AG04449 (cell line): Measurements from ENCODE around the gene OLA1.
A peak's percentile ranks its signal among the peaks of the same experiment; 100 is the strongest.

ENCODE experiments used
- CTCF ChIA-PET: fragments of 350-600 bp; formaldehyde crosslinking; extraction: SDS; loops from one replicate; lab custom pipeline; 2021; ENCODE audit warnings: antibody characterized with exemption; lab: Yijun Ruan, JAX
- POLR2A ChIA-PET: fragments of 400-600, 350-600 bp; formaldehyde crosslinking; extraction: SDS; loops from one replicate; lab custom pipeline; 2020; ENCODE audit warnings: antibody characterized with exemption, inconsistent platforms; lab: Yijun Ruan, JAX
- DNase-seq: peaks from one replicate; pipeline ENCODE4 v3.0.0-alpha.2; 2010; ENCODE audit warnings: low read depth, low spot score
- H3K4me3 ChIP-seq: 2 replicates; pipeline ENCODE4 v1.5.1; 2011; ENCODE audit warnings: low read depth, mild to moderate bottlenecking, control low read depth, low read length
- TF ChIP-seq, protein P1 (sequence below): IDR thresholded peaks from one replicate; pipeline ENCODE4 v1.5.1; 2011; ENCODE audit warnings: mild to moderate bottlenecking, moderate library complexity, low read length, control low read depth, inconsistent platforms; ENCODE audit not compliant: insufficient read depth; ENCODE audit errors: missing control alignments

Gene OLA1

DNA sequence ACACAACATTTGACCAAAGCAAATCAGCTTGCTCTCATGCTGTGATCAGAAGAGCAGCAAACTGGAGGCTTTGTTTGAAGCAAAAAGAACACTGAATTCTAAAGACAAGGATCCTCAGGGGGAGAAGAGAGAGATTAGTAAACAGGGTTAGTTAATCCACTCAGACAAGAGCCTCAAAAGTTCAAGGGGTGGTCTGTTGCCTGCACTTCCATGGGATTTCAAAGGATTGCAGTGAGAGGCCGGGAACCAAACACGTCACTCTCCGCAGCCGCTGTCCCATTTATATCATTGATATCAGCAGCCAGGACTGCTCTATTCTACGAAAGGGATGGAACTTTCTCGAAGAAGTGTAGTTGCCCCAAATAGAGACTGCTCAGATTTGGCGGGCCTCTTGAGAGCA, 185.4 kb downstream of the OLA1 start:
- TF ChIP-seq, protein P1, sequence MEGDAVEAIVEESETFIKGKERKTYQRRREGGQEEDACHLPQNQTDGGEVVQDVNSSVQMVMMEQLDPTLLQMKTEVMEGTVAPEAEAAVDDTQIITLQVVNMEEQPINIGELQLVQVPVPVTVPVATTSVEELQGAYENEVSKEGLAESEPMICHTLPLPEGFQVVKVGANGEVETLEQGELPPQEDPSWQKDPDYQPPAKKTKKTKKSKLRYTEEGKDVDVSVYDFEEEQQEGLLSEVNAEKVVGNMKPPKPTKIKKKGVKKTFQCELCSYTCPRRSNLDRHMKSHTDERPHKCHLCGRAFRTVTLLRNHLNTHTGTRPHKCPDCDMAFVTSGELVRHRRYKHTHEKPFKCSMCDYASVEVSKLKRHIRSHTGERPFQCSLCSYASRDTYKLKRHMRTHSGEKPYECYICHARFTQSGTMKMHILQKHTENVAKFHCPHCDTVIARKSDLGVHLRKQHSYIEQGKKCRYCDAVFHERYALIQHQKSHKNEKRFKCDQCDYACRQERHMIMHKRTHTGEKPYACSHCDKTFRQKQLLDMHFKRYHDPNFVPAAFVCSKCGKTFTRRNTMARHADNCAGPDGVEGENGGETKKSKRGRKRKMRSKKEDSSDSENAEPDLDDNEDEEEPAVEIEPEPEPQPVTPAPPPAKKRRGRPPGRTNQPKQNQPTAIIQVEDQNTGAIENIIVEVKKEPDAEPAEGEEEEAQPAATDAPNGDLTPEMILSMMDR, result no peak
- H3K4me3 ChIP-seq, result no peak overlapping the region
- ChIA-PET POLR2A (no interaction called here), CTCF (no interaction called here)
- DNase-seq, result no peak

DNA sequence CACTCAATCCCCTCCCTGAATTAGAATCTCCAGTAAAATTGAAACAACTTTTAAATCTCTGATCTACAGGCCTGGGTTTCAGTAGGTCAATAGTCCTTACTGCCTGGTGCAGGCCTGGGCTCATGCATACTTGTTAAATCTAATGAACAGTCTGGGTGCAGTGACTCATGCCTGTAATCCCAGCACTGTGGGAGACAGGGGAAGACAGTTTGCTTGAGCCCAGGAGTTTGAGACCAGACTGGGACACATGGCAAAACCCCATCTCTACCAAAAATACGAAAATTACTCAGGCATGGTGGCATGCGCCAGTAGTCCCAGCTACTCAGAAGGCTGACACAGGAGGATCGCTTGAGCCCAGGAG, 188.5 kb downstream of the OLA1 start:
- ChIA-PET POLR2A (no interaction called here), CTCF (interaction anchor here (1.7 kb wide), 1 partner anchor 18 kb away, joined by 4 read pairs; no protein-coding TSS in a partner anchor)
- peak; percentile 34 for DNase-seq
- no peak overlapping the region for H3K4me3 ChIP-seq
- TF ChIP-seq, protein P1, result no peak

DNA sequence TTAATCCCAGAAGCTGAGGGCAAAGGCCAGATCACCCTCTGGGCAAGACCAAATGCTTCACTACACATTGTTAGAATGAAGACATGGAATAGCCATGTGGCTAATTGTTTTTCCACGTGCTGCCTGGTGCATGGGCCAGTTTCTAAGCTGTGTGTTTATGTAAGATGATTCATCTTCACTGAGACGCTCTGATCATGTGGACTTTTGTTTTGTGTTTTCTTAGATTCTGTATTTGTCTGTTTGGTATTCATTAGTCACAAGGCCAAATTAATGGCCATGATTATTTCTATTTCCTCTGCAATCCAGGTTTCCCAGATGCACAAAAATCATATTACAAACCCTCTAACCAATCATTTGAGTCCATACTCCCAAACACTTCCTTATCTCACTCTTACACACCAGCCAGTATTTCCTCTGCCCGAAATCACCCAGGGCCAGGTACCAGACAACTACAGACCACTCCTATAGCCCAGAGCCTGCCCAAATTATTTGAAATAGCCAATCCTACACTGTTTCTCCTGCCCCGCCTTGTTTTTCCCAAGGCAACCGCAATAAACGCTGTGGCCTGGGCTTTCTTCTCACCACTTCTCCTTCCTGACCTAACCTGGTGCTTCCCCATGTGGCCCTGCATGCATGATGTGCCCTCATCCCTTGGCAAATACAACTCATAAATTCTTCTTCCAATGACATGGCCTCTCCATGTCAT, 189.0 kb downstream of the OLA1 start:
- POLR2A ChIA-PET, result no interaction called here
- no peak overlapping the region for H3K4me3 ChIP-seq
- DNase-seq, result peak; percentile 44
- CTCF ChIA-PET, result interaction anchor here (1.3 to 1.7 kb wide), 2 partner anchors 19 to 175 kb away, joined by 3 to 4 read pairs; no protein-coding TSS in a partner anchor
- TF ChIP-seq, protein P1, result no peak

GRCh38 chr2:174058456-174058855, 189.9 kb downstream of the OLA1 start:
- no peak for DNase-seq
- ChIA-PET POLR2A (no interaction called here), CTCF (interaction anchor here (1.3 kb wide), 2 partner anchors 18 to 174 kb away, joined by 3 read pairs; no protein-coding TSS in a partner anchor)
- TF ChIP-seq, protein P1, result no peak
- no peak overlapping the region for H3K4me3 ChIP-seq

- no peak overlapping the region for H3K4me3 ChIP-seq
- POLR2A ChIA-PET, result no interaction called here
- no peak for DNase-seq
- CTCF ChIA-PET, result interaction anchor here (1.3 kb wide), 1 partner anchor 18 kb away, joined by 3 read pairs; no protein-coding TSS in a partner anchor
- TF ChIP-seq, protein P1, result no peak
These were observed 190.3 kb downstream of the OLA1 start for GRCh38 chr2:174058026-174058425.

DNA sequence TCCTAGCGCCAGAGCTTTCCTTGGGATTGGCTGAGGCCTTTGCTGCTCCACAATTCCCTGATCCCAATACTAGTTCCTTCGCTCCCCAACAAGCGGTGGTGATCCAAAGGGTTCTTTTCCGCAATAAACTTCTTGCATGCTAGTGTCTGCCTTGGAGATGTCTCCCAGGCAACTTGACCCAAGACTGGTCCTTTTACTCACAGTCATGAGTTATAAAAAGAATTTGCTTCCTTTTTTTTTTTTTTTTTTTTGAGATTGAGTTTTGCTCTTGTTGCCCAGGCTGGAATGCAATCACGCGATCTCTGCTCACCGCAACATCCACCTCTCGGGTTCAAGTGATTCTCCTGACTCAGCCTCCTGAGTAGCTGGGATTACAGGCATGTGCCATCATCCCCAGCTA, 193.4 kb downstream of the OLA1 start:
- TF ChIP-seq, protein P1, result no peak
- H3K4me3 ChIP-seq, result no peak overlapping the region
- CTCF ChIA-PET, result interaction anchor here (1.0 to 1.1 kb wide), 2 partner anchors 12 to 17 kb away, joined by 3 to 4 read pairs; no protein-coding TSS in a partner anchor
- DNase-seq, result no peak
- POLR2A ChIA-PET, result no interaction called here
